Activated CD4-positive, alpha-beta T cell treated with anti-CD3 and anti-CD28 coated beads, Interleukin-2, amount 10 ng/mL, durations not matched to agents 24 days and 14 days (primary cell): ENCODE measurements around the gene SLC39A9. TPM values are rescaled to one million over a fixed set of nuclear protein-coding genes. Genes with fewer than 3 reads are reported as not detected.

Experiments
- DNase-seq: peaks from one replicate; pipeline ENCODE4 v3.0.0; 2022
- H3K27ac Mint-ChIP-seq: one replicate; pipeline ENCODE4 v1.8.0; 2022; ENCODE audit warnings: mild to moderate bottlenecking, mixed read lengths
- H3K27me3 Mint-ChIP-seq: one replicate; pipeline ENCODE4 v1.8.0; 2022; ENCODE audit warnings: mixed read lengths
- H3K36me3 Mint-ChIP-seq: one replicate; pipeline ENCODE4 v1.8.0; 2022; ENCODE audit warnings: low read depth, mild to moderate bottlenecking, mixed read lengths
- H3K4me1 Mint-ChIP-seq: one replicate; pipeline ENCODE4 v1.8.0; 2021; ENCODE audit warnings: mixed read lengths
- H3K4me3 Mint-ChIP-seq: one replicate; pipeline ENCODE4 v1.8.0; 2022; ENCODE audit warnings: mild to moderate bottlenecking, moderate library complexity, mixed read lengths
- H3K9me3 Mint-ChIP-seq: one replicate; pipeline ENCODE4 v1.8.0; 2021; ENCODE audit warnings: mixed read lengths
- intact Hi-C: fragments of 100-400 bp; cut with micrococcal nuclease; formaldehyde crosslinking; loops from one replicate; pipeline ENCODE4 v1.15.1; 2023
- total RNA-seq: library from RNA; stranded (reverse); gene quantifications from 2 replicates; pipeline ENCODE4 v1.2.3, GENCODE V29; 2022

Gene SLC39A9
- total RNA-seq, 1 donor from 2014 or later, result 49.5 TPM

- Mint-ChIP-seq H3K9me3 (no peaks in the 10 kb centered on the region), H3K4me3 (no peak overlapping the region), H3K4me1 (peaks cover 19% of the 10 kb centered on the region), H3K27ac (no peak overlapping the region), H3K27me3 (no peaks in the 10 kb centered on the region), H3K36me3 (peaks cover 27% of the 10 kb centered on the region)
- DNase-seq, result no peak
- intact Hi-C loops, result no loop called here
These were observed 24.8 kb downstream of the SLC39A9 start for GRCh38 chr14:69423279-69423678.

GRCh38 chr14:69424149-69424923, 25.8 kb downstream of the SLC39A9 start:
- Mint-ChIP-seq H3K4me1 (peaks cover 14% of the 10 kb centered on the region), H3K27me3 (no peaks in the 10 kb centered on the region), H3K4me3 (no peak overlapping the region), H3K9me3 (no peaks in the 10 kb centered on the region), H3K27ac (no peak overlapping the region), H3K36me3 (peaks cover 32% of the 10 kb centered on the region)
- intact Hi-C loops, result no loop called here
- no peak for DNase-seq

- Mint-ChIP-seq H3K4me3 (no peak overlapping the region), H3K36me3 (peaks cover 32% of the 10 kb centered on the region)
These were observed 29.1 kb downstream of the SLC39A9 start for GRCh38 chr14:69427596-69427995.

GRCh38 chr14:69428289-69428998, 30.0 kb downstream of the SLC39A9 start:
- no peak overlapping the region for H3K4me3 Mint-ChIP-seq
- H3K27ac Mint-ChIP-seq, result no peak overlapping the region
- DNase-seq, result no peak
- no peaks in the 10 kb centered on the region for H3K9me3 Mint-ChIP-seq
- H3K27me3 Mint-ChIP-seq, result no peaks in the 10 kb centered on the region
- intact Hi-C loops, result no loop called here
- no peaks in the 10 kb centered on the region for H3K4me1 Mint-ChIP-seq
- peaks cover 32% of the 10 kb centered on the region for H3K36me3 Mint-ChIP-seq

More at GRCh38 chr14:69427596-69427995, 29.1 kb downstream of the SLC39A9 start:
- Mint-ChIP-seq H3K4me1 (no peaks in the 10 kb centered on the region), H3K27me3 (no peaks in the 10 kb centered on the region), H3K27ac (no peak overlapping the region), H3K9me3 (no peaks in the 10 kb centered on the region)
- no peak for DNase-seq
- intact Hi-C loops, result no loop called here

GRCh38 chr14:69429643-69430042, 31.2 kb downstream of the SLC39A9 start:
- no peaks in the 10 kb centered on the region for H3K27me3 Mint-ChIP-seq
- H3K27ac Mint-ChIP-seq, result no peak overlapping the region
- no peak for DNase-seq
- peaks cover 29% of the 10 kb centered on the region for H3K36me3 Mint-ChIP-seq
- intact Hi-C loops, result no loop called here
- H3K9me3 Mint-ChIP-seq, result no peaks in the 10 kb centered on the region
- H3K4me3 Mint-ChIP-seq, result no peak overlapping the region
- no peaks in the 10 kb centered on the region for H3K4me1 Mint-ChIP-seq

- no peaks in the 10 kb centered on the region for H3K9me3 Mint-ChIP-seq
- no peak overlapping the region for H3K27ac Mint-ChIP-seq
- H3K4me1 Mint-ChIP-seq, result no peaks in the 10 kb centered on the region
- DNase-seq, result no peak
- no peak overlapping the region for H3K4me3 Mint-ChIP-seq
- intact Hi-C loops, result no loop called here
- peaks cover 24% of the 10 kb centered on the region for H3K36me3 Mint-ChIP-seq
- H3K27me3 Mint-ChIP-seq, result no peaks in the 10 kb centered on the region
These were observed 31.9 kb downstream of the SLC39A9 start for GRCh38 chr14:69430306-69430939.

- no peaks in the 10 kb centered on the region for H3K27me3 Mint-ChIP-seq
- no peak for DNase-seq
- H3K27ac Mint-ChIP-seq, result no peak overlapping the region
- intact Hi-C loops, result no loop called here
- no peaks in the 10 kb centered on the region for H3K9me3 Mint-ChIP-seq
- peaks cover 13% of the 10 kb centered on the region for H3K36me3 Mint-ChIP-seq
- no peak overlapping the region for H3K4me3 Mint-ChIP-seq
- H3K4me1 Mint-ChIP-seq, result no peaks in the 10 kb centered on the region
These were observed 33.9 kb downstream of the SLC39A9 start for GRCh38 chr14:69432364-69432763.

- Mint-ChIP-seq H3K27ac (no peak overlapping the region), H3K4me3 (no peak overlapping the region), H3K4me1 (peaks cover 14% of the 10 kb centered on the region), H3K27me3 (no peaks in the 10 kb centered on the region), H3K9me3 (no peaks in the 10 kb centered on the region), H3K36me3 (peaks cover 30% of the 10 kb centered on the region)
- intact Hi-C loops, result no loop called here
- DNase-seq, result no peak
These were observed 41.2 kb downstream of the SLC39A9 start for GRCh38 chr14:69439521-69440270.

- peak overlapping the region; percentile 49 for H3K4me3 Mint-ChIP-seq
These were observed 43.5 kb downstream of the SLC39A9 start for GRCh38 chr14:69441948-69442347.

GRCh38 chr14:69443296-69443805, 44.9 kb downstream of the SLC39A9 start:
- intact Hi-C loops, result no loop called here
- Mint-ChIP-seq H3K27me3 (no peaks in the 10 kb centered on the region), H3K4me1 (peaks cover 14% of the 10 kb centered on the region), H3K27ac (no peak overlapping the region), H3K9me3 (no peaks in the 10 kb centered on the region), H3K36me3 (peaks cover 46% of the 10 kb centered on the region), H3K4me3 (peak overlapping the region; percentile 12)
- no peak for DNase-seq

More at GRCh38 chr14:69441948-69442347, 43.5 kb downstream of the SLC39A9 start:
- no peak for DNase-seq
- Mint-ChIP-seq H3K27me3 (no peaks in the 10 kb centered on the region), H3K9me3 (no peaks in the 10 kb centered on the region), H3K36me3 (peaks cover 43% of the 10 kb centered on the region), H3K27ac (no peak overlapping the region), H3K4me1 (peaks cover 14% of the 10 kb centered on the region)
- intact Hi-C loops, result no loop called here

GRCh38 chr14:69449216-69449615, 50.7 kb downstream of the SLC39A9 start:
- no peaks in the 10 kb centered on the region for H3K9me3 Mint-ChIP-seq

GRCh38 chr14:69451941-69452340, 53.4 kb downstream of the SLC39A9 start:
- H3K4me3 Mint-ChIP-seq, result no peak overlapping the region
- H3K27ac Mint-ChIP-seq, result no peak overlapping the region
- intact Hi-C loops, result no loop called here
- H3K9me3 Mint-ChIP-seq, result no peaks in the 10 kb centered on the region
- no peaks in the 10 kb centered on the region for H3K4me1 Mint-ChIP-seq
- H3K36me3 Mint-ChIP-seq, result peaks cover 17% of the 10 kb centered on the region
- no peaks in the 10 kb centered on the region for H3K27me3 Mint-ChIP-seq
- DNase-seq, result no peak

More at GRCh38 chr14:69449216-69449615, 50.7 kb downstream of the SLC39A9 start:
- H3K36me3 Mint-ChIP-seq, result peaks cover 21% of the 10 kb centered on the region
- H3K4me1 Mint-ChIP-seq, result no peaks in the 10 kb centered on the region
- H3K27ac Mint-ChIP-seq, result no peak overlapping the region
- no peaks in the 10 kb centered on the region for H3K27me3 Mint-ChIP-seq
- DNase-seq, result no peak
- intact Hi-C loops, result no loop called here
- no peak overlapping the region for H3K4me3 Mint-ChIP-seq

GRCh38 chr14:69458350-69458749, 59.9 kb downstream of the SLC39A9 start:
- no peaks in the 10 kb centered on the region for H3K9me3 Mint-ChIP-seq
- DNase-seq, result no peak
- intact Hi-C loops, result no loop called here
- no peak overlapping the region for H3K4me3 Mint-ChIP-seq
- H3K27me3 Mint-ChIP-seq, result no peaks in the 10 kb centered on the region
- peaks cover 22% of the 10 kb centered on the region for H3K36me3 Mint-ChIP-seq
- no peak overlapping the region for H3K27ac Mint-ChIP-seq
- H3K4me1 Mint-ChIP-seq, result no peaks in the 10 kb centered on the region
